HG03378 (cell line): ENCODE results near the gene PITRM1.
"Not testable (repeated sequence)": the region's sequence is repeated elsewhere in the genome, so short reads cannot be mapped to it uniquely, and the experiment has no call there.

Experiments
- ATAC-seq: cut with Tn5 transposase; IDR thresholded peaks from one replicate; pipeline ENCODE4 v1.9.1; 2021; ENCODE audit warnings: mild to moderate bottlenecking, moderate library complexity; ENCODE audit not compliant: unreplicated experiment

Gene PITRM1

GRCh38 chr10:3123571-3124411 lies 48.8 kb downstream of the PITRM1 start:
- no peak for ATAC-seq

GRCh38 chr10:3122486-3123205 lies 49.9 kb downstream of the PITRM1 start:
- no peak for ATAC-seq

GRCh38 chr10:3122034-3122433 lies 50.5 kb downstream of the PITRM1 start:
- ATAC-seq: no peak

DNA sequence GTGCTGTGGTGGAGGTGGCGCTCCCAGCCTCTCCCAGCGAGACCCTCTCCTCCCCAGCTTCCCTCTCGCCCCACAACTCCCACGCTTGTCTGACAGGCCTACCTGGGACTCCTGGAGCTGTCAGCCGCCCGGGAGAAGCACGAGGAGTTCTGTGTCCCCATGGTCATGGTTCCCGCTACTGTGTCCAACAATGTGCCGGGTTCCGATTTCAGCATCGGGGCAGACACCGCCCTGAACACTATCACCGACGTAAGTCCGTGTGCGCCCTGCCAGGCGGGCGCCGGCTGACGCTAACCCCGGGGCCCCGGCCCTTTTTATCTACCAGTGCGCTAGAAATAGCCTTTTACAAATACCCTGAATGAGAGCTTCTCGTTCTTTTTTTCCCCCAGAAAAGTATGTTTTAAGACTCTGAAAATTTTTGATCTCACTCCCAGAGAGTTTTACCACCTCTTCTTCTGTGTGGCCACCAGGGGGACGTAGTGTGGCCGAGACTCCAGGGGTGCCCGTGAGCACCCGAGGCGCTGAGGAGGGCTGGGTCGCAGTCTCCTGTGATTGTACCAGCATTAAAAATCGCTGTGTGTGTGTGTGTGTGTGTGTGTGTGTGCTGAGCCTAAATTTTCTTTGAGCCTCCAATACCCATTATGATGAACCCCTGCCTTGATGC lies 52.7 kb downstream of the PITRM1 start:
- ATAC-seq: no peak

DNA sequence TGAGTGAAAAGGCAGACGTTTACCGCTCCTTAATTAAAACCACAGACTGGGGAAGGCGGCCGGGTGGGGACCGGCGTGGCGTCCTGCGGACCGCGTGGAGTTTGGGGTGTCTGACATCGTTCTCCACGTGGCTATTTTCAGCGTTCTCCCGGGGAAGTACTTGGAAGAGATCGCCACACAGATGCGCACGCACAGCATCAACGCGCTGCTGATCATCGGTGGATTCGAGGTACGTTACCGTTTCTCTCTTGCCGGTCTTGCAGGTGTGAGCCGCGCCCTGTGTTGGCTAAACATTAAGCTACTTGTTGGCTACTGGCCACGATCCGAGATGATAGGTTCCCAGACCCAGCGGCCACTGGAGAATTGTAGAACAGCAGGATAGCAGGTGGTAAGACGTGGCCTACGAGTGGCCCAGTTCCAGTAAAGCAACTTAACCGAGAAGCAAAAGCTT lies 53.9 kb downstream of the PITRM1 start:
- no peak for ATAC-seq

DNA sequence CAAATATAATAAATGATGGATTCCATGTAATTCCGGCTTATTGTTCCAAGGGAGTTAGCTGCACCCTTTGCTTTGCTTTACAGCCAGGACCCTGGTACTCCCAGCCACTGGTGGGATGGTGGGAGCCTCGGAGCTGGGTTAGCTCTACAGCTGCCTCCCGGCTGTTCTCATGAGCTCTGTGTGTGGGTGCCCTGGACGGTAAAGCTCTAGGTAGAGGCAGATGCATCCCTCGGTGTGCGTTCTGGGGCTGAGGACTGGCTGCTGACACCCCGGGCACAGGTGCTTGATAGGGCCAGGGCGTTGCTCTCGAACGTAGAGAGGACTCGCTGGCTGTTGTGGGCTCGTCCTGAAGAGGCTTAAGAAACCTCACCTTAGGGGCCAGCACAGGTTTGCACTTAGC lies 55.1 kb downstream of the PITRM1 start:
- ATAC-seq: no peak

DNA sequence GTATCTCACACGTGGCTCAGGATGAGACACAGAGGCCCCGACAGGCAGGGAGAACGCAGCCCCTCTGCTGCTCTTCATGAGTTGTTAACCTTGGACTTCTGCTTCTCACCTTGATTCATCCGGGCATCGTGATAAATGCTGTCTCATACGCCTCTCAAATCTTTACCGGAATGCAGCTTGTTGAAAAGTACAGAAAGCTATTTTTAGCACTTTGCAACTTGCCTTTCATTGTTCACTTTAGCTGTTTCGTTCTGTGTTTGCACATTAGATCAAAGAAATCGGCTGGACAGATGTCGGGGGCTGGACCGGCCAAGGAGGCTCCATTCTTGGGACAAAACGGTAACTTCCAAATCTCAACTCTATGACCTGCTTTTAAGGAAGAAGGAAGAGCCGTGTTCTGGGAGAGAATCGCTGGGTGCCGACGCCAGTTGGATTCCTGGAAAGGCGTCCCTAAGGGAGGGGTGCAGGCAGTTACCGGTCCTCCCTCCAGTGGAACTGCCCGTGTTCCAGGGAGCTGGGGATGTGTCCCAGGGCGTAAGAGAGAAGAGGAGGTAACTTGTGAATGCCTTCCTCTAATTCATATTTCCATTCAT lies 56.0 kb downstream of the PITRM1 start:
- no peak for ATAC-seq

DNA sequence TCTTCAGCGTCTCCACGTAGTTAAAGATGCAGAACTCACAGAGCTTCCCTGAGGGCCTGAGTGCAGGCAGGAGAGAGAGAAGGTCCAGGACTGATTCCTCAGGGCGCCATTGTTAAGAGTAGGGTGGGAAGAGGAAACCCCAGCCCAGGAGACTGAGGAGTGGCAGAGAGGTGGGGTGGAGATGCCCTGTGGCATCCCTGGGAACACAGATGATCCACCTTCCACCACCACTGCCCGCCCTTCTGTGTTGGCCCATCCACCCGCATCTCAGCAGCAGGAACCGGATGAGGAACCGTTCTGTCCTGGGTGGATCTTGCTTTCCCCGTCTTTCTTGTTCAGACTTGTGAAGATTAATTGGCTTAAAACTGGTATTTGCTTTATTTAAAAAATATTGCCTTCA lies 56.9 kb downstream of the PITRM1 start:
- ATAC-seq: no peak

DNA sequence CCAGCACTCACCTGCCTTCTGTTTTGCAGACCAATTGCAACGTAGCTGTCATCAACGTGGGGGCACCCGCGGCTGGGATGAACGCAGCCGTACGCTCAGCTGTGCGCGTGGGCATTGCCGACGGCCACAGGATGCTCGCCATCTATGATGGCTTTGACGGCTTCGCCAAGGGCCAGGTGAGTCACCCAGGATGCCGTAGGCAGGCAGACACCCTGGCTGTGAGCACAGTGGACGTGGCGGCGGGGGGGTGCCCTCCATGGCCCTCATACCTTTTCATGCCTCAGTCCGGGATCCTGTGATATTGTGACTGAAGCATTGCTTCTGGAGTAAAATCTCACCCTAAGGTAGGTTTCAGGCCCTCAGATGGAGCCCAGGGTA lies 59.2 kb downstream of the PITRM1 start:
- ATAC-seq: no peak

DNA sequence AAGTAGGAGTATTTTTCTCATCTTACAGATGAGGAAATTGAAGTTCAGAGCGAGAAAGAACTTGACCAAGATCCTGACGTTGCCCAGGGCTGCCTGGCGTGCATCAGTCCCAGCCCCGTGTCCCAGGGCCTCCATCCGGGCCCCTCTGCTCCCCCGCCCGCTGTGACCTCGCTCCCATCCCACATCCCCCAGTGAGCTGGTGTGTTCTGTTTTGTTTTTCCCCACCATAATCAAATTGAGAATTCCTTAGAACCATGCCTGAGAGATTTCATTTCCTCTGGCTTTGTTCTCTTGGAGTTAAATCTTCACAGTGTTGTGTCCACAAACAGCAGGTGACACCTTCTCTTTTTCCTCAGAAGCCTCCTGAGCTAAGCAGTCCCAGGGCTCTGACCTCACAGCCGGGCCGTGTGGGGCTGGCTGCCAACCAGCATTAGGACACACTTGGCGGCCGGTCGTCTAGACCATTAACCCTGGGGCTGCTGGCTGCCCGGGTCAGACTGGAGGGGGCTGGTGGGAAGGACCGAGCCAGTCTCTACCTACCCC lies 60.9 kb downstream of the PITRM1 start:
- ATAC-seq: no peak

GRCh38 chr10:3110782-3111620 lies 61.6 kb downstream of the PITRM1 start:
- ATAC-seq: no peak

DNA sequence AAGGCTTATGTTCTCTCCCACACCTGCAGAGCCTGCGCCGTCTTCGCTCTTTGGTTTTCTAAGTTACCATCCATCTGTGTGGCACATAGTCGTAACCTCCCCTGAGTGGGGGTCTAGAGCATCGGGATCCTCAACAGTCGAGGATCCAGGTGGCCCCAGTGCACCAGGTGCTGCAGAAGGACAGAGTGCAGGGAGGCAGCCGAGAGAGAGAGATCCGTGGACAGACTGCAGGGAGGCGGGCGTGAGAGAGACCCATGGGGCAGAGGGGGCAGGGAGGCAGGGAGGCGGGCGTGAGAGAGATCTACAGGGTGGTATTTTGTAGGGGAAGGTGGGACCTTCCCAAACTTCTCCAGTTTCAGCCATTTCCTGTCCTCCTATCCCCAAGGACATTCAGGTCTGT lies 62.9 kb downstream of the PITRM1 start:
- ATAC-seq: no peak

- ATAC-seq: no peak
These were observed 63.4 kb downstream of the PITRM1 start for GRCh38 chr10:3109196-3109595.

GRCh38 chr10:3108575-3109105 lies 63.9 kb downstream of the PITRM1 start:
- no peak for ATAC-seq

GRCh38 chr10:3108033-3108432 lies 64.5 kb downstream of the PITRM1 start:
- ATAC-seq: no peak

- ATAC-seq: no peak
These were observed 65.1 kb downstream of the PITRM1 start for GRCh38 chr10:3107426-3107961.

- no peak for ATAC-seq
These were observed 65.6 kb downstream of the PITRM1 start for GRCh38 chr10:3106928-3107425.

- ATAC-seq: not testable (repeated sequence)
These were observed 66.3 kb downstream of the PITRM1 start for GRCh38 chr10:3106328-3106727.

DNA sequence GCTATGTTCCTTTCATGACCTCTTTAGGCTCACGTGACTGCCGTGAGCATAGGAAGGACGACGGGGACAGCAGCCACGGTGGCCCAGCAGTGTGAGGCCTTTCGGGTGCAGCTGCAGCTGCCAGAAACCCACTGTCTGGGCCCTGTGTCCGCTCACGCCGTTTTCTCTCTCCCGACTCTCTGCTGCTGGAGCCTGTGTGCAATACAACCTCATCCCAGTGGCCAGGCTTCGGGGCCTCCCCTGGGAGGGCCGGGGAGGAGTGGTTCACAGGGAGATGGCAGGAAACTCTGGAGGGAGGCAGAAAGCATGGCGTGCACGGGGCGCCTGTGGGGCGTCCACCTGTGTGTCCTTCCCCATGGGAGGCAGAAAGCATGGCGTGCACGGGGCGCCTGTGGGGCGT lies 66.7 kb downstream of the PITRM1 start:
- ATAC-seq: no peak
